T-helper 9 cell (primary cell): ENCODE results near the gene TOGARAM2.
A peak's percentile ranks its signal among the peaks of the same experiment; 100 is the strongest.

Experiments used
- DNase-seq: peaks from one replicate; pipeline ENCODE4 v3.0.0-alpha.2; 2020

The TOGARAM2 gene

GRCh38 chr2:29000481-29000880 lies 19.4 kb downstream of the TOGARAM2 start:
- peak; percentile 50 for DNase-seq

DNA sequence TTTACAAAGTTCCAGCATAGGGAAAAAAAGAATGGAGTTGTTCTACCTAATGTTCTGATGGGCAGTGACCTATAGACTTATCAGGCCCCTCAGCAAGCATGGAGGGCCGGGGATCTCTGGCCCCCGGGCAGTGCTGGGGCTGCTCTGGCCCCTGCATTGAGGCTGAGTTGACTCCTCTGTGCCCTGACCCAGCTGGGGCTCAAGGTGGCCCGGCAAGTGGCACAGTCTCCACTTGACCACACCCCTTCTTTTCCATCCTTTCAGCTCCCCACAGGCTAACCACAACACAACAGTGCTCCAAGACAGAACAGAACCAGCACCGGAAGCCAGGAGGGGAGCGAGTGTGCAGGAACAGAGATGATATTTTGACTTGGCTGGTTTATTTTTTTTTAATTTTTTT lies 19.9 kb downstream of the TOGARAM2 start:
- no peak for DNase-seq

- no peak for DNase-seq
Observed at GRCh38 chr2:29001806-29002205, 20.7 kb downstream of the TOGARAM2 start.

DNA sequence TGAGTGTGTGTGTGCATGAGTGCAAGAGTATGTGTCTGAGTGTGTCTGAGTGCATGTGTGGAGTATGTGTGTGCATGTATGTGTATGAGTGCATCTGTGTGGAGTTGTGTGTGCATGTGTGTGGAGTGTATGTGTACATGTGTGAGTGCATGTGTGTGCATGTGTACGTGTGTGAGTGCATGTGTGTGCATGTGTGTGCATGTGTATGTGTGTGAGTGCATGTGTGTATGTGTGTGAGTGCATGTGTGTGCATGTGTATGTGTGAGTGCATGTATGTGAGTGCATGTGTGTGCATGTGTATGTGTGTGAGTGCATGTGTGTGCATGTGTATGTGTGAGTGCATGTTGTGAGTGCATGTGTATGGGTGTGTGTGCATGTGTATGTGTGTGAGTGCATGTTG lies 23.7 kb downstream of the TOGARAM2 start:
- no peak for DNase-seq

GRCh38 chr2:29005331-29005730 lies 24.2 kb downstream of the TOGARAM2 start:
- DNase-seq = no peak

DNA sequence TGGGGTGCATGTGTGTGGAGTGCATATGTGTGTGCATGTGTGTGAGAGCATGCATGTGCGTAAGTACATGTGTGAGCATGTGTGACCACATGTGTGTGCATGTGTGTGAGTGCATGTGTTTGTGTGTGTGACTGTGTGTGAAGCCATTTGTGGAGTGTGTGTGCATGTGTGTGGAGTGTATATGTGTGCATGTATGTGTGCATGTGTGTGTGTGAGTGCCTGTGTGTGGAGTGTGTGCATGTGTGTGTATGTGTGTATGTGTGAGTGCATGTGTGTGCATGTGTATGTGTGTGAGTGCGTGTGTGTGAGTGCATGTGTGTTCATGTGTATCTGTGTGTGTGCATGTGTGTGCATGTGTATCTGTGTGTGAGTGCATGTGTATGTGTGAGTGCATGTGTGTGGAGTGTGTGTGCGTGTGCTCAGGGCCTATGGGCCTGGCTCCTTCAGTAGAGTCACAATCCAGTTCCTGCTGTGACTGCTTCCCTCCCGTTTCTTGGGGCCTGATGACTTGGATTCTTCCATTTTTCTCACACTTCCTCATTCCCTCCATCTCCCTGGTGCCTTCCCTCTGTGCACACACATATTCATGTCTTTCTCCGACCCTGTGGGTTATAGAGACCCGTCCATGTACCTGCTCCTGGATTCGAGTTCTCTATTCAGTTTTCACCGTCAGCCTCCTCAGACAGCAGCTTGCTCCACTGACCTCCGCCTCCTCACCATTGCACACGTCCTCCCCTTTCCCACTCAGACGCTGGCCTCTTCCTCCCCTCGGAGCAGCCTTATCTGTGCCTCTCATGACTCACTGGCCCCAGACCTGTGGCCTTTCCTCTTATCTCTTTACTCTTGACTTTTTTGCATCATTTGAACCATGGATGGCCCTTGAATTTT lies 25.2 kb downstream of the TOGARAM2 start:
- no peak for DNase-seq

GRCh38 chr2:29006980-29007301 lies 25.8 kb downstream of the TOGARAM2 start:
- no peak for DNase-seq

DNA sequence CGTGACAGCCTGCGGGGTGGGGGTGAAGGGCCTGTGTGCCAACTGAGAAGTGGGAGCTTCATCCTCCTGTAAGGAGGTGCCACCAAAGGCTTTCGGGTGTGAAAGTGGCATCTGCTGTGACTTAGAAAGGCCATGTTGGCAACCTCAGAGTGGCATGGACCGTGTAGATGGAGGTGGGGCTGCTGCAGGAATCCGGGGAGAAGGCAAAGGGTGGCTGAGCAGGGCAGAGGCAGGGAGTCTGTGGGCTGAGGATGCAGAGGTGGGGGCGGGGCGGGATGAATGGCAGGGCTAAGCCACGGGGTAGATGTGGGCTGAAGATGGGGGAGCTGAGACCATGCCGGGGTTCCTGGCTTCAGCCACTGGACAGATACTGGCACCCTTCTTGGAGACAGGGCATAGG lies 28.2 kb downstream of the TOGARAM2 start:
- DNase-seq = no peak

GRCh38 chr2:29009711-29010677 lies 28.9 kb downstream of the TOGARAM2 start:
- no peak for DNase-seq

GRCh38 chr2:29010946-29011345 lies 29.8 kb downstream of the TOGARAM2 start:
- DNase-seq = peak; percentile 36

DNA sequence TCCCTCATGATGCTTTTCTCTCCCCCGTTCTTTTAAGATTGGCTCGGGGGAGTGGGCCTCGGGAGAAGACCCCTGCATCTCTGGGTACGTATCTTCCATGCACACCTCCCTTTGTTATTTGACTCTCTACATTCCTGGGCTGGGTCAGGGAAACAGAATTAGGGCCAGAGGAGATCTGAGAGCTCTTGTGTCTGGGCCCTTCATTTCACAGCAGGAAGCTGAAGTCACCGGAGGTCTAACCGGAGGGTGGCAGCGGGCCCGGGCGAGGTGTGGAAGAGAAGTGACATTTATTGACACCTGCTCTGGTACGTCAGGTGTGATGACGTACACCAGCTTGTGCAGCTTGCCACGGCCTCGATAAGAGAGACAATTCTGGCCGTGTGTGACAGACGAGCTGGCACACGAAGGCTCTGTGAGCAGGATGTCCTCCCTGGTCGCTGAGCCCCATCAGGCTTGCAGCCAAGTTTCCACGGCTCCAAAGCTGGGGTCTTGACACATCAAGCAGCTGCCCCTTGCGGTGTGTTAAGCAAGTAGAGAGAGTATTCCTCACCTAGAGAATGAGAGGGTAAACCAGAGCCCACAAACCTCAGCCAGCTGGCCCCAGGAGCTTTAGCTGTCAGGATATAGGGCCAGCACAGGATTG lies 30.4 kb downstream of the TOGARAM2 start:
- peak; percentile 77 for DNase-seq

DNA sequence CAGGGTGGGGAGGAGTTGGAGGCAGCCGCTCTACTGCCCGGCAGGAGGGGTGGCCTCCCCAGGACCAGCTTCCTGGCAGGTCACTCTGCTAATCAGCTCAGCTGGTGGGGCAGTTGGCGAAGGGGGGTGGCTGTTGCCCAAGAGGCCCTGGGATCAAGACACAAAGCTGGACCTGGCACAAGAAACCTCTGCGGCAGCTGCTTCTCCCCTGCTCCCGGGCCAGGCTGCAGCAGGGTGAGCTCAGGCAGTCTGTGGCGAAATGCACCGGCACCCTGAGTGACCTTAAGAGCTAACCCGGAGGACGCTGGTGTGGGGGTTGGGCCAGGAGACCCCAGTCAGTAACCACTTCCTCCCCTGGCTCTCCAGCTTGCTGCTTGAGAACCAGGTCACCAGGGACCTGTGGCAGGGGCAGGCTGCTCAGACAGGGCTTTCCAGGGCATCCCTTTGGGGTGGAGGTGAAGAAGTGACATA lies 31.1 kb downstream of the TOGARAM2 start:
- DNase-seq = peak; percentile 22

GRCh38 chr2:29013057-29013780 lies 32.1 kb downstream of the TOGARAM2 start:
- DNase-seq = no peak

- no peak for DNase-seq
Observed at GRCh38 chr2:29014331-29014730, 33.2 kb downstream of the TOGARAM2 start.

DNA sequence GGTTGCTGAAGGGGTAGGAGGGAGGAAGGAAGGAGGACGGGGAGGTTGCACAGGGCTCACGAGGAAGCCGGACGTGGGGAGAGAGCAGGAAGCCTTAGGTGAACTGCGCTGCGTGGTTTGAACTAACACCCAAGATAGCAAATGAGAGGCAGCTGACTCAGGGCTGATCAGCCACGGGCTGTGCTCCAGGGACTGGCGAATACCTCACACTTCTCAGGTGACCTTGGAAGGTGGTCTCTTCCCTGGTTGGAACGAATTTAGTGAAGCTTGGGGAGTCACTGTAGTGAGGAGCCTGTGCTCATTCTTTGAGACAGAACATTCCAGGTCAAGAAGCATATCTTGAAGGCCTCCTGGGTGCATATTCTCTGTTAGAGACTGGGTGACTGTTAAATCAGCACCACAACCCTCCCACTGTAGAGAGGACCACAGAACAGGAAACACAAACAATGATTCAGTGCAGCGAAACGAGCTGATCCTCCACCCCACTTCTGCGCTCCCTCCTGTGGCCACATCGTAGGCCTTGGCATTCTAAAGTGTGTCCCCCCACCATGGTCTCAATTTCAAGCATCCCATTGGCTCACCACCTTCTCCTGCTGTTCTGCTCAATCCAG lies 33.8 kb downstream of the TOGARAM2 start:
- DNase-seq = peak; percentile 61

- DNase-seq = no peak
Observed at GRCh38 chr2:29015701-29016470, 34.8 kb downstream of the TOGARAM2 start.

- DNase-seq = no peak
Observed at GRCh38 chr2:29016504-29016903, 35.4 kb downstream of the TOGARAM2 start.

GRCh38 chr2:29017716-29018435 lies 36.8 kb downstream of the TOGARAM2 start:
- no peak for DNase-seq

DNA sequence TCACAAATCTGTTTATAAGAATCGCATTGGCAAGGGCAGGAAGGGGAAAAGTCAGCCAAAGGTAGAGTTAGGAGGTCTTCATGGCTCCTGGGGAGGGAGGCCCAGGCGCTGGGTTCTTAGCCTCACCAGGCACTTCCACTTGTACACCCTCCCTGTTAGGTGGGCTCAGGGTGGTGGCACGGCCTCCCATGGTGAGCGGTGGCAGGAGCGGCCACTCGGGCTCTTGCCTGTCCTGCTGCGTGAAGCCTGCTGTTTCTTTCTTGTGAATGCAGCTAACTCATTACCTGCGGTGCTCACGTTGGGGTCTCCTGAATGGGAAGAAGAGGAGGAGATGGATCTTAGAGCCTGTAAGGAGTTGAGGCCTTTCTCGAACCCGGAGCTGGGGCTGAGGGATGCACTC lies 40.8 kb downstream of the TOGARAM2 start:
- no peak for DNase-seq

- DNase-seq = no peak
Observed at GRCh38 chr2:29022679-29023078, 41.6 kb downstream of the TOGARAM2 start.
